Transverse colon (tissue), 4 donors: ENCODE results near the gene MTURN. TPM values are rescaled to one million over a fixed set of nuclear protein-coding genes. Genes with fewer than 3 reads are reported as not detected.
A peak's percentile ranks its signal among the peaks of the same experiment; 100 is the strongest.

Experiments used
- DNase-seq: peaks from one replicate; pipeline ENCODE4 v3.0.0-alpha.2; 2019
- H3K27ac ChIP-seq, 4 donors: fragments of 200-600 bp; sonication (generic); 2 replicates each; pipeline ENCODE4 v1.5.1; 2016 to 2018; ENCODE audit warnings: inconsistent platforms in 4 of 4
- H3K27me3 ChIP-seq: fragments of 200-600 bp; sonication (generic); 2 replicates; pipeline ENCODE4 v1.5.1; 2017; ENCODE audit warnings: inconsistent platforms
- H3K36me3 ChIP-seq, 4 donors: fragments of 200-600 bp; sonication (generic); 2 replicates each; pipeline ENCODE4 v1.5.1; 2017 to 2019; ENCODE audit warnings: inconsistent platforms in 4 of 4
- H3K4me1 ChIP-seq, 4 donors: fragments of 200-600 bp; sonication (generic); 2 replicates each; pipeline ENCODE4 v1.5.1; 2017 to 2020; ENCODE audit warnings: inconsistent platforms in 4 of 4
- H3K4me3 ChIP-seq, 4 donors: fragments of 200-600 bp; sonication (generic); 1 replicate in 1 of 4; 2 replicates in 3 of 4; pipeline versions ENCODE4 v1.5.1 to v1.6.1; 2017 to 2019; ENCODE audit warnings: inconsistent platforms in 4 of 4
- H3K9me3 ChIP-seq, 2 donors: fragments of 200-600 bp; sonication (generic); 2 replicates each; pipeline ENCODE4 v1.5.1; 2017 to 2019; ENCODE audit warnings: inconsistent platforms in 2 of 2
- EP300 ChIP-seq: sonication (generic); formaldehyde crosslinking; IDR thresholded peaks from one replicate; pipeline ENCODE4 v1.6.1; 2017; ENCODE audit warnings: antibody characterized with exemption, low read depth
- POLR2A ChIP-seq: fragments of 450-650 bp; IDR thresholded peaks from one replicate; pipeline ENCODE4 v1.6.1; 2016; ENCODE audit warnings: antibody characterized with exemption, mild to moderate bottlenecking, moderate library complexity
- POLR2AphosphoS5 ChIP-seq, 3 donors: sonication (generic); formaldehyde crosslinking; IDR thresholded peaks; one replicate each; pipeline ENCODE4 v1.6.1; 2016; ENCODE audit warnings: antibody characterized with exemption in 3 of 3
- WGBS, 2 donors: methylation state at CpG; one replicate each; pipeline ENCODE4 v1.1.5; 2018; ENCODE audit warnings: low coverage in 1 of 2; 5-methylcytosine and 5-hydroxymethylcytosine counted together
- in situ Hi-C, 4 donors: fragments of 200-750 bp; cut with MboI; loops; one replicate each; pipeline versions ENCODE4 v1.15.0 to v1.15.1; 2017; ENCODE audit warnings: low sequenced_read_pairs in 3 of 4, low pct_ligation_motif_present in 1 of 4, low pct_unique_long_range_greater_than_20kb in 1 of 4
- intact Hi-C: fragments of 100-400 bp; cut with DNase I; formaldehyde crosslinking; loops from one replicate; pipeline ENCODE4 v1.15.1; 2023; ENCODE audit warnings: low total_unique reads
- total RNA-seq, 4 donors: library from RNA; depleted of rRNA; stranded (reverse); fragments of >200 nt; gene quantifications; one replicate each; pipeline ENCODE4 v1.1.0, GENCODE V29; 2016
- TF ChIP-seq, protein P1 (sequence below), 5 experiments: fragments of 200-600 bp in 3 of 5; fragments of 450-650 bp in 2 of 5; sonication (generic) in 3 of 5; IDR thresholded peaks; 1 replicate in 2 of 5; 2 replicates in 3 of 5; pipeline ENCODE4 v1.5.1; 2016 to 2017; ENCODE audit warnings: antibody characterized with exemption in 5 of 5, inconsistent platforms in 3 of 5, mild to moderate bottlenecking in 2 of 5, moderate library complexity in 1 of 5

MTURN gene
- total RNA-seq, 4 donors from 2014 or later = 7.9 to 28.3 (median 15.0) TPM

DNA sequence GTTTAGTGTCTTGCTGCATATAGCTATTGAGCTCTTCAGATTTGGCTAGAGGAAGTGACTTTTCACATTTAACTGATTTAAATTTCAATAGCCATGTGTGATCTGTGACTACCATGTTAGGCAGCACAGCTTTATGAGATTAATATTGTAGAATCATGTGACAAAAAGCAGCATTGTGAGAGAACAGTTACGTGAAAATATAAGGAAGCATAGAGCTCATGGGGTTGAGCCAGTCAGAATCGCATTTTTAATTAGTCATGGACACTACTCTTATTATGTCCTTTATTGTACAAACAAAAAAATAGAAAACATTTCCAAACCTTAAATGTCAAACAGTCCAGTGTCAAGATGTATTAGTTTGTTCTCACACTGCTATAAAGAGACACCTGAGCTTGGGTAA is 48.0 kb downstream of the MTURN start:
- no peaks in the 10 kb centered on the region for H3K36me3 ChIP-seq
- no peak overlapping the region for H3K4me3 ChIP-seq
- no peak for DNase-seq
- no peak for TF ChIP-seq POLR2AphosphoS5 (IDR thresholded peaks at IDR 0.05)
- in situ Hi-C loops = no loop called here
- peaks cover 0 to 13% (median 9%) of the 10 kb centered on the region in 4 donors for H3K4me1 ChIP-seq
- intact Hi-C loops = no loop called here
- no peaks in the 10 kb centered on the region for H3K9me3 ChIP-seq
- H3K27me3 ChIP-seq = no peaks in the 10 kb centered on the region
- 93 to 94% methylated on average over 2 of the region's 2 CpGs for WGBS, 2 donors
- H3K27ac ChIP-seq = no peak overlapping the region

DNA sequence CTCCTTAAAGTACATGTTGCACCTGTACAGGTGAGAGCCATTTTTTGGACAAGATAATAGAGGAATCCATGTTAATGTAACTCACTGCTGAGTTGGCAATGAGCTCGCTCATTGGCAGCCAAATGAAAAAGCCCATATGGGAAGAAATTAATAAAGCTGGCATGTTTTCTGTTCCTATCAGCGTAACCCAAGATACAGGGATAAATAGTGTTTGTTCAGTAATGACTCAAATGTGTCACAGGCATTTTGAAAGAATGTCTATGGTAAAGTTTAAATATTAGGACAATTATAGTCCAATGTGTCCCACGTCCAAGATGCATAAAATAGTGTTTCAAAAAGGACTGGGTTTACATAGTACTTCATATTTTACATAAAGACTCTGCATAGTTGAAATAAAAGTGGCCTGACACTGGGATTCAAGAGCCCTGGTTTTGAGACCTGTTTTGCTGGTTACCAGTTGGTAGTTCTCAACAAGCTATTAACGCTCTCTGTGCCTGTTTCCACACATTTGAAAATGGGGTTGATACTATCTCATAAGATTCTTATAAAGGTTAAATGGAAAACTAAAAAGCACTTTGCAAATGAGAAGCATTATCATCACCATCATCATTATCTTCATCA is 49.1 kb downstream of the MTURN start:
- H3K4me3 ChIP-seq = no peak overlapping the region
- in situ Hi-C loops (no loop called here), intact Hi-C loops (no loop called here)
- no peak for TF ChIP-seq POLR2A
- no peak for TF ChIP-seq EP300
- TF ChIP-seq, protein P1, sequence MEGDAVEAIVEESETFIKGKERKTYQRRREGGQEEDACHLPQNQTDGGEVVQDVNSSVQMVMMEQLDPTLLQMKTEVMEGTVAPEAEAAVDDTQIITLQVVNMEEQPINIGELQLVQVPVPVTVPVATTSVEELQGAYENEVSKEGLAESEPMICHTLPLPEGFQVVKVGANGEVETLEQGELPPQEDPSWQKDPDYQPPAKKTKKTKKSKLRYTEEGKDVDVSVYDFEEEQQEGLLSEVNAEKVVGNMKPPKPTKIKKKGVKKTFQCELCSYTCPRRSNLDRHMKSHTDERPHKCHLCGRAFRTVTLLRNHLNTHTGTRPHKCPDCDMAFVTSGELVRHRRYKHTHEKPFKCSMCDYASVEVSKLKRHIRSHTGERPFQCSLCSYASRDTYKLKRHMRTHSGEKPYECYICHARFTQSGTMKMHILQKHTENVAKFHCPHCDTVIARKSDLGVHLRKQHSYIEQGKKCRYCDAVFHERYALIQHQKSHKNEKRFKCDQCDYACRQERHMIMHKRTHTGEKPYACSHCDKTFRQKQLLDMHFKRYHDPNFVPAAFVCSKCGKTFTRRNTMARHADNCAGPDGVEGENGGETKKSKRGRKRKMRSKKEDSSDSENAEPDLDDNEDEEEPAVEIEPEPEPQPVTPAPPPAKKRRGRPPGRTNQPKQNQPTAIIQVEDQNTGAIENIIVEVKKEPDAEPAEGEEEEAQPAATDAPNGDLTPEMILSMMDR (IDR thresholded peaks at IDR 0.05) = no peak
- TF ChIP-seq POLR2AphosphoS5 (IDR thresholded peaks at IDR 0.05) = no peak
- H3K27ac ChIP-seq = peak overlapping the region in 1 of 4 donors; percentile 26
- peaks cover 0 to 9% (median 5%) of the 10 kb centered on the region in 4 donors for H3K4me1 ChIP-seq
- H3K36me3 ChIP-seq = no peaks in the 10 kb centered on the region
- no peaks in the 10 kb centered on the region for H3K27me3 ChIP-seq
- no peak for DNase-seq
- 91 to 94% methylated on average over 4 of the region's 4 CpGs for WGBS, 2 donors
- no peaks in the 10 kb centered on the region for H3K9me3 ChIP-seq

DNA sequence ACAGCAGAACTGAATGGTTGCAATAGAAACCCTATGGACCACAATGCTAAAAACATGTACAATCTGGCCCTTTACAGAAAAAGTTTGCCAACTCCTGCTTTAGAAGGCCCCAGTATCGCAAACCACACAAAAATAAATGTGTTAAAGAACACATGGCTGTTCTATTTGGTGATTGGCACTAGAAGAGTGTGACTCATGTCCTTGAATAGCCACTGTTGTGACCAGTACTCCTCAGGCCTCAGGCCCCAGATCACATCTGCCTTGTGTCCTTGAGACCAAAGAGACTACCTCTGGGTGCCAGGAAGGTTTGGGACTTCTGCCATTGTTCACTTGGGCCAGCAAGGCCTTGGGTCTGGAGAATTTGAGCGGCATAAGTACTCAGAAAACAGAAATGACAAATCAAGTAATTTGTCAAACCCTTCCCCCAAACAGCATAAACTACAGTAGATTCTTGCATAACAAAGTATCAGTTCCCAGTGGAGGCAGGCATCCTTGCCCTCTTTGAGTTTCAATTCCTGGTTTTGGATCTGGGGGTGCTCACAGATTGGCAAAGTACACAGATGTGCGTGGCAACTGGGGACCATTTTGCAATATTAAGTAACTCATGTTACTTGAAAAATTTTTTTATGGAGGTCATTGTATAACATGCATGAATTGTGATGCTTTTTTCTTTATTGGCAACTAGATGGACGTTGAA is 50.2 kb downstream of the MTURN start:
- intact Hi-C loops (no loop called here), in situ Hi-C loops (no loop called here)
- 70 to 78% methylated on average over 3 to 4 of the region's 4 CpGs for WGBS, 2 donors
- no peak for DNase-seq
- no peaks in the 10 kb centered on the region for H3K36me3 ChIP-seq
- H3K9me3 ChIP-seq = no peaks in the 10 kb centered on the region
- H3K27ac ChIP-seq = peak overlapping the region in 2 of 4 donors; percentile 26 to 29
- TF ChIP-seq POLR2AphosphoS5 (IDR thresholded peaks at IDR 0.05) (no peak), EP300 (no peak), POLR2A (no peak)
- TF ChIP-seq, protein P1 (IDR thresholded peaks at IDR 0.05) = no peak
- H3K4me3 ChIP-seq = no peak overlapping the region
- H3K27me3 ChIP-seq = no peaks in the 10 kb centered on the region
- no peaks in the 10 kb centered on the region for H3K4me1 ChIP-seq

DNA sequence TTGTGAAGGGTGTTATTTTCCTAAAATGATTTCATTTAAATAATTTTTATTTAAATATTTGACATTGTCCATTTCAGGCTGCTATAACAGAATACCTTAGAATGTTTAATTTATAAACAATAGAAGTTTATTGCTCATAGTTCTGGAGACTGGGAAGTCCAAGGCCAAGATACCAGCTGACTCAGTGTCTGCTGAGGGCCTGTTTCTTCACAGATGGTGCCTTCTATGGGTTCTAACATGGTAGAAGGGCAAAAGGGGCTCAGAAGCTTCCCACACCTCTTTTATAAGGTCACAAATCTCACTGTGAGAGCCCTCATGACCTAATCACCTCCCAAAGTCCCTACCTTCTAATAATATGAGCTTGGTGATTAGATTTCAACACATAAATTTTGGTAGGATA is 50.7 kb downstream of the MTURN start:
- Histone ChIP-seq H3K9me3 (no peaks in the 10 kb centered on the region), H3K27ac (peak overlapping the region in 2 of 4 donors; percentile 2 to 26), H3K4me3 (no peak overlapping the region), H3K4me1 (no peaks in the 10 kb centered on the region), H3K36me3 (no peaks in the 10 kb centered on the region), H3K27me3 (no peaks in the 10 kb centered on the region)
- TF ChIP-seq POLR2AphosphoS5 (IDR thresholded peaks at IDR 0.05) (no peak), EP300 (no peak), POLR2A (no peak)
- TF ChIP-seq, protein P1 (IDR thresholded peaks at IDR 0.05) = no peak
- intact Hi-C loops (no loop called here), in situ Hi-C loops (no loop called here)
- DNase-seq = no peak
